Kidney (tissue), 14 donors: ENCODE measurements around the gene YJU2. TPM values are rescaled to one million over a fixed set of nuclear protein-coding genes. Genes with fewer than 3 reads are reported as not detected.
A peak's percentile ranks its signal among the peaks of the same experiment; 100 is the strongest.

Experiments
- DNase-seq, 5 donors: peaks; one replicate each; pipeline ENCODE4 v3.0.0-alpha.2; 2013 to 2020
- FAIRE-seq: peaks from 2 replicates; lab custom pipeline; 2012; peaks lifted over from hg19 to GRCh38; lab: Jason Lieb, UNC
- H3K27ac ChIP-seq, 2 donors: one replicate each; pipeline ENCODE4 v1.7.0; 2013; ENCODE audit warnings: low read depth in 2 of 2, low read length in 2 of 2, inconsistent platforms in 1 of 2
- H3K27me3 ChIP-seq: one replicate; pipeline ENCODE4 v1.7.1; 2013; ENCODE audit warnings: low read length, inconsistent platforms; ENCODE audit not compliant: control insufficient read depth, insufficient read depth
- H3K36me3 ChIP-seq, 3 donors: one replicate each; pipeline versions ENCODE4 v1.7.0 to v1.7.1; 2013; ENCODE audit warnings: low read length in 3 of 3, control low read depth in 1 of 3, inconsistent platforms in 1 of 3; ENCODE audit not compliant: insufficient read depth in 3 of 3, control insufficient read depth in 2 of 3
- H3K4me1 ChIP-seq, 3 donors: one replicate each; pipeline versions ENCODE4 v1.7.0 to v1.7.1; 2013; ENCODE audit warnings: low read length in 3 of 3, inconsistent platforms in 1 of 3, low read depth in 1 of 3; ENCODE audit not compliant: control insufficient read depth in 2 of 3, insufficient read depth in 2 of 3
- H3K4me3 ChIP-seq, 3 donors: one replicate each; pipeline versions ENCODE4 v1.7.0 to v1.8.1; 2013; ENCODE audit warnings: low read length in 3 of 3, control low read depth in 1 of 3, inconsistent platforms in 1 of 3
- H3K9ac ChIP-seq, 3 donors: one replicate each; pipeline versions ENCODE4 v1.7.0 to v1.7.1; 2013; ENCODE audit warnings: low read length in 3 of 3, control low read depth in 1 of 3, inconsistent platforms in 1 of 3
- H3K9me3 ChIP-seq, 3 donors: one replicate each; pipeline versions ENCODE4 v1.7.0 to v1.7.1; 2013; ENCODE audit warnings: low read length in 3 of 3, control low read depth in 1 of 3, inconsistent platforms in 1 of 3; ENCODE audit not compliant: control insufficient read depth in 2 of 3, insufficient read depth in 1 of 3
- CTCF ChIP-seq: IDR thresholded peaks from 3 replicates; pipeline ENCODE4 v1.5.1; 2012; ENCODE audit warnings: mild to moderate bottlenecking, moderate library complexity, borderline replicate concordance; ENCODE audit not compliant: insufficient read depth; ENCODE audit errors: extremely low read depth
- intact Hi-C: fragments of 100-400 bp; cut with DNase I; formaldehyde crosslinking; loops from one replicate; pipeline ENCODE4 v1.11.1; 2022
- polyA plus RNA-seq: library from polyadenylated mRNA; stranded (reverse); fragments of 350-450 nt; fragmentation: Illumina TruSeq; extraction: RNeasy Lipid Tissue Mini Kit (QIAGEN cat#74804); gene quantifications from one replicate; pipeline ENCODE4 v1.2.3, GENCODE V29; 2014; ENCODE audit warnings: low read depth, low replicate concordance; ENCODE audit not compliant: insufficient read depth
- total RNA-seq: library from RNA; stranded (reverse); fragmentation: NEBNext Ultra II Directional; extraction: Animal tissue kit (Norgen Biotek cat#: 25700); gene quantifications from one replicate; pipeline ENCODE4 v1.2.1, GENCODE V29; 2021
- donor health status: control.
- donor health status: control.
- donor health status: control.
- donor health status: control.
- donor health status: control.
- donor health status: DM: yes; HTN: yes; CAD: no.
- donor health status: Normal renal cell carcinoma (clear cell type).

YJU2 gene
- total and polyA plus RNA-seq, 2 donors from 2014 or later = 22.5 to 26.0 TPM

GRCh38 chr19:4310247-4311121 lies 63.6 kb downstream of the YJU2 start:
- FAIRE-seq = no peak
- no peak for DNase-seq
- no peaks in the 10 kb centered on the region for H3K36me3 ChIP-seq
- no peak overlapping the region for H3K27ac ChIP-seq
- H3K9ac ChIP-seq = no peak overlapping the region
- no peaks in the 10 kb centered on the region for H3K4me1 ChIP-seq
- H3K27me3 ChIP-seq = no peaks in the 10 kb centered on the region
- intact Hi-C loops = no loop called here
- TF ChIP-seq CTCF = no peak
- H3K4me3 ChIP-seq = no peak overlapping the region
- no peaks in the 10 kb centered on the region for H3K9me3 ChIP-seq

GRCh38 chr19:4313847-4314490 lies 67.1 kb downstream of the YJU2 start:
- H3K9me3 ChIP-seq = no peaks in the 10 kb centered on the region
- H3K27ac ChIP-seq = no peak overlapping the region
- no peaks in the 10 kb centered on the region for H3K27me3 ChIP-seq
- H3K4me1 ChIP-seq = no peaks in the 10 kb centered on the region
- intact Hi-C loops = no loop called here
- FAIRE-seq = no peak
- no peaks in the 10 kb centered on the region for H3K36me3 ChIP-seq
- no peak for TF ChIP-seq CTCF
- peak overlapping the region in 1 of 3 donors; percentile 37 for H3K4me3 ChIP-seq
- no peak for DNase-seq
- H3K9ac ChIP-seq = no peak overlapping the region

GRCh38 chr19:4316956-4317355 lies 70.1 kb downstream of the YJU2 start:
- H3K36me3 ChIP-seq = no peaks in the 10 kb centered on the region
- H3K4me1 ChIP-seq = no peaks in the 10 kb centered on the region
- intact Hi-C loops = no loop called here
- TF ChIP-seq CTCF = no peak
- no peaks in the 10 kb centered on the region for H3K9me3 ChIP-seq
- no peak for FAIRE-seq
- no peak for DNase-seq
- H3K9ac ChIP-seq = no peak overlapping the region
- no peak overlapping the region for H3K4me3 ChIP-seq
- no peaks in the 10 kb centered on the region for H3K27me3 ChIP-seq
- no peak overlapping the region for H3K27ac ChIP-seq
